ENCODE data around the gene ASXL1. TPM values are rescaled to one million over a fixed set of nuclear protein-coding genes. Genes with fewer than 3 reads are reported as not detected.

The ASXL1 gene
- total RNA-seq, 2 experiments from 2014 or later: 129 to 137 TPM

DNA sequence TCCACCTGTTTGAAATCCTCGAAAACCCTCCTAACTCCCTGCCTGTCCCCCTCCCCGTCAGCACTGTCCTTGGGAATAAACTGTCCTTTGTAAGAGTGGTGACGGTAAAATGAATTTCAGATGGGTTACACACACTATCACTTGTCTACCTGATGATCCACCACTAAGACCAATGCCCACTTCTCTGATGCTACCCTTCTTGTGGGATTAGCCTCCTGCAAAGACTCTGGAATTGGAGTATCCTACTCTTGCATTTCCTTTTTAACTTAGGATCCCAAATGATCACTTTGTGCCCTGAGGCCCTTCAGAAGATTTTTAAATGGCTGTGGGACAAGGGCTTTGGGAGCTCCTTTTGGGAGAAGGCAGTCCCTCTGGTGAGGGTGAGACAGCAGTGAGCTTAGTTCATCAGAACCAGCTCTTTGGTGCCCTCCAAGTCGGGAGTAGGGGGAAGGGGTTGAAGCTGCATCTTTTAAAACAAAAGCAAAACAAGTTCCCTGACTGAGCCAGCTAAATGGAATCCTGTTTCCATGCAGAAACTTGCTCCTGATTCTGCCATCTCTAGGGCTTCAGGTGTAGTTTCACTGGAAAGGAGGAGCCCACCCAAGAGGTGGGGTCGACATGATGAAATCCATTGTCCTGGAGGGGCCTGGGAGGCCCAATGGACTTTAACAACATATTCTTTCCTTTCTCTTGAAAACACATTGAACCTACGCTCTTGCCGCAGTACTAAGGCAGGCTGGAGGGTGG lies 86.5 kb downstream of the ASXL1 start:
- Mint-ChIP-seq H3K4me1 (ENCODE audit: low read depth) (peaks cover 30% of the 10 kb centered on the region), H3K27me3 (no peaks in the 10 kb centered on the region), H3K36me3 (ENCODE audit: low read depth) (peaks cover 21% of the 10 kb centered on the region), H3K27ac (peak overlapping the region; percentile 3), H3K4me3 (no peak overlapping the region), H3K9me3 (no peaks in the 10 kb centered on the region)
- POLR2A ChIA-PET: interaction anchor here (0.5 to 2.3 kb wide), 3 partner anchors 8 to 93 kb away, joined by 3 to 9 read pairs (median 3); no protein-coding TSS in a partner anchor
- CTCF ChIA-PET: interaction anchor here (1.3 to 1.5 kb wide), 2 partner anchors 14 to 208 kb away, joined by 4 to 5 read pairs; no protein-coding TSS in a partner anchor
- DNase-seq: no peak
- TF ChIP-seq, protein P1, sequence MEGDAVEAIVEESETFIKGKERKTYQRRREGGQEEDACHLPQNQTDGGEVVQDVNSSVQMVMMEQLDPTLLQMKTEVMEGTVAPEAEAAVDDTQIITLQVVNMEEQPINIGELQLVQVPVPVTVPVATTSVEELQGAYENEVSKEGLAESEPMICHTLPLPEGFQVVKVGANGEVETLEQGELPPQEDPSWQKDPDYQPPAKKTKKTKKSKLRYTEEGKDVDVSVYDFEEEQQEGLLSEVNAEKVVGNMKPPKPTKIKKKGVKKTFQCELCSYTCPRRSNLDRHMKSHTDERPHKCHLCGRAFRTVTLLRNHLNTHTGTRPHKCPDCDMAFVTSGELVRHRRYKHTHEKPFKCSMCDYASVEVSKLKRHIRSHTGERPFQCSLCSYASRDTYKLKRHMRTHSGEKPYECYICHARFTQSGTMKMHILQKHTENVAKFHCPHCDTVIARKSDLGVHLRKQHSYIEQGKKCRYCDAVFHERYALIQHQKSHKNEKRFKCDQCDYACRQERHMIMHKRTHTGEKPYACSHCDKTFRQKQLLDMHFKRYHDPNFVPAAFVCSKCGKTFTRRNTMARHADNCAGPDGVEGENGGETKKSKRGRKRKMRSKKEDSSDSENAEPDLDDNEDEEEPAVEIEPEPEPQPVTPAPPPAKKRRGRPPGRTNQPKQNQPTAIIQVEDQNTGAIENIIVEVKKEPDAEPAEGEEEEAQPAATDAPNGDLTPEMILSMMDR (IDR thresholded peaks at IDR 0.05): no peak
- ATAC-seq: no peak
- intact Hi-C loops (cut with micrococcal nuclease): no loop called here

DNA sequence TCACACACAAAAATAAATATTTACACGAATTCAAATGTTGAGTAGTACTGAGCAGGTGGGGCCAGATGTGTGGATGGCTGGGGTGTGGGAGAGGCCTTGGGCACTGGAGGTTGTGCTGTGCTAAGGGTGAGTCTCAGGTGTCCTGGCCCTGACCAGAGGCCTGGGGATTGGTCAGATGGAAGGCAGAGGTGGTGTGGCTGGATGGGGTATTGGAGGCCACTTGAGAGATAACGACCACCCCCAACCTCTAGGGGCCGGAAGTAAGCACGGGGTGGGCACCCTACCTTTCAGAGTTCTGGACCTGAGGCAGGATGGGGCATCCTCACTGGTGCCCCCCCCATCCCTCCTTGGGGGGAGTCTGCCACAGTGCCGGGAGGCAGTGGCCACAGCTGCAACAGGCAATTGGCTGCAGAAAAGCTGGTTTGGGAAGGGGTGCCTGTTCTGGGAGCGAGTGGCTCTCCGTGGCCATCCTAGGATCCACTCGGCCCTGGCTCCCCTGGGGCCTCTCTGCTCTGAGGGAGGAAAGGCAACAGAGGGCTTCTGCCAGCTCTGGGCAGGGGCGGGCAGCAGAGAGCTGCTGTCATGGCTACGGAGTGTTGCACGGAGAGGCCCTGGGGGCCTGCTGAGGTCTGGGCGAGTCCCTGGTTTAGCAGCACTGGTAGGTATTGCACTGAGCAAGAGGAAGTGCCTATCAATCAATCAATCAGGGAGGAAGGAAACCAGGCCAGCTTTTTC lies 87.6 kb downstream of the ASXL1 start:
- Mint-ChIP-seq H3K9me3 (no peaks in the 10 kb centered on the region), H3K4me3 (no peak overlapping the region), H3K27ac (peak overlapping the region; percentile 63), H3K27me3 (no peaks in the 10 kb centered on the region), H3K36me3 (ENCODE audit: low read depth) (peaks cover 17% of the 10 kb centered on the region), H3K4me1 (ENCODE audit: low read depth) (peaks cover 27% of the 10 kb centered on the region)
- TF ChIP-seq, protein P1 (IDR thresholded peaks at IDR 0.05): no peak
- ChIA-PET POLR2A (interaction anchor here (0.7 to 1.2 kb wide), 3 partner anchors 27 to 40 kb away, joined by 3 read pairs; no protein-coding TSS in a partner anchor), CTCF (interaction anchor here (1.5 kb wide), 1 partner anchor 13 kb away, joined by 4 read pairs; no protein-coding TSS in a partner anchor)
- DNase-seq (peak; percentile 52), ATAC-seq (peak; percentile 79)
- intact Hi-C loops (cut with micrococcal nuclease): no loop called here

GRCh38 chr20:32446301-32447100 lies 88.4 kb downstream of the ASXL1 start:
- TF ChIP-seq, protein P1 (IDR thresholded peaks at IDR 0.05): no peak
- POLR2A ChIA-PET: interaction anchor here (0.7 to 1.0 kb wide), 3 partner anchors 30 to 47 kb away, joined by 3 read pairs; no protein-coding TSS in a partner anchor
- Mint-ChIP-seq H3K4me1 (ENCODE audit: low read depth) (peaks cover 27% of the 10 kb centered on the region), H3K27me3 (no peaks in the 10 kb centered on the region), H3K36me3 (ENCODE audit: low read depth) (peaks cover 17% of the 10 kb centered on the region), H3K9me3 (no peaks in the 10 kb centered on the region), H3K27ac (peak overlapping the region; percentile 46), H3K4me3 (no peak overlapping the region)
- no peak for ATAC-seq
- intact Hi-C loops (cut with micrococcal nuclease): no loop called here
- CTCF ChIA-PET: no interaction called here
- no peak for DNase-seq

GRCh38 chr20:32447136-32448027 lies 89.3 kb downstream of the ASXL1 start:
- no peak overlapping the region for H3K4me3 Mint-ChIP-seq
- ChIA-PET POLR2A (interaction anchor here (0.7 to 1.0 kb wide), 2 partner anchors 48 to 339 kb away, joined by 3 to 5 read pairs; no protein-coding TSS in a partner anchor), CTCF (no interaction called here)
- H3K4me1 Mint-ChIP-seq (ENCODE audit: low read depth): peaks cover 27% of the 10 kb centered on the region
- TF ChIP-seq, protein P1 (IDR thresholded peaks at IDR 0.05): no peak
- peaks cover 14% of the 10 kb centered on the region for H3K36me3 Mint-ChIP-seq (ENCODE audit: low read depth)
- peak overlapping the region; percentile 67 for H3K27ac Mint-ChIP-seq
- no peak for ATAC-seq
- no peaks in the 10 kb centered on the region for H3K27me3 Mint-ChIP-seq
- no peak for DNase-seq
- intact Hi-C loops (cut with micrococcal nuclease): no loop called here
- H3K9me3 Mint-ChIP-seq: no peaks in the 10 kb centered on the region
